Activated CD4-positive, alpha-beta T cell treated with anti-CD3 and anti-CD28 coated beads, Interleukin-2, amount 50 U/mL, for 1 hour (primary cell): ENCODE data around the gene CASTOR1.

ENCODE experiments used
- DNase-seq: peaks from one replicate; pipeline ENCODE4 v3.0.0-alpha.2; 2020

Gene CASTOR1

GRCh38 chr22:30244066-30244465 is 45.2 kb downstream of the CASTOR1 start:
- DNase-seq: no peak

GRCh38 chr22:30243661-30244060 is 45.6 kb downstream of the CASTOR1 start:
- no peak for DNase-seq

GRCh38 chr22:30241576-30242371 is 47.5 kb downstream of the CASTOR1 start:
- no peak for DNase-seq

- DNase-seq: no peak
Observed at GRCh38 chr22:30240541-30241417, 48.5 kb downstream of the CASTOR1 start.

- no peak for DNase-seq
Observed at GRCh38 chr22:30239488-30240405, 49.6 kb downstream of the CASTOR1 start.

GRCh38 chr22:30238661-30239487 is 50.4 kb downstream of the CASTOR1 start:
- no peak for DNase-seq

DNA sequence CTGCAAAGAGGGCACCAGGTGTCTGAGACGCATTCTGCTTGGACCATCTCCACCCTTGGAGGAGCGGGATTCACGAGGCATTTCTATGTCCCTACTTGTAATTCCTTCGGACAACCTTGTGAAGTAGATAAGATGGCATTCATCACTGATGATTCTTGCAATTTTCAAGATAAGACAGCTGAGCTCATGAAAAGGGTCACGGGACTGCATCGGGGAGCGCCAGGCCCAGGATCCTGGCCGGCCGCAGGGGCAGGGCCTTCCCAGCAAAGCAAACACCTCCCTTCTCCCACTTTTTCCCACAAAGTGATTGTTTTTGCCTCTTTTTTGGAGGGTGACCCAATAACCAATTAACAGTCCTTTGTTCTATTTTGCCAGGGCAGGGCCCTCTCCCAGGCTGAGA is 51.2 kb downstream of the CASTOR1 start:
- DNase-seq: no peak

GRCh38 chr22:30236875-30237274 is 52.4 kb downstream of the CASTOR1 start:
- DNase-seq: no peak

- no peak for DNase-seq
Observed at GRCh38 chr22:30235687-30236170, 53.6 kb downstream of the CASTOR1 start.
